Omental fat pad (tissue), 4 donors: Measurements from ENCODE around the gene SCAI. TPM values are rescaled to one million over a fixed set of nuclear protein-coding genes. Genes with fewer than 3 reads are reported as not detected.

Experiments used
- ATAC-seq: fragments of 150-250 bp; one replicate; pipeline ENCODE4 v1.9.1; 2016; ENCODE audit warnings: mild to moderate bottlenecking, moderate library complexity; ENCODE audit not compliant: low FRiP score
- DNase-seq: peaks from one replicate; pipeline ENCODE4 v3.0.0-alpha.2; 2019; ENCODE audit warnings: low spot score
- total RNA-seq, 4 donors: library from RNA; depleted of rRNA; stranded (reverse); fragments of >200 nt; gene quantifications; one replicate each; pipeline ENCODE4 v1.1.0, GENCODE V29; 2016
- TF ChIP-seq, protein P1 (sequence below), 3 donors: fragments of 450-650 bp; IDR thresholded peaks; one replicate each; pipeline ENCODE4 v1.5.1; 2016 to 2017; ENCODE audit warnings: antibody characterized with exemption in 3 of 3, mild to moderate bottlenecking in 3 of 3, moderate library complexity in 2 of 3

SCAI gene
- total RNA-seq, 4 donors from 2014 or later, result 4.0 to 9.1 (median 6.6) TPM

DNA sequence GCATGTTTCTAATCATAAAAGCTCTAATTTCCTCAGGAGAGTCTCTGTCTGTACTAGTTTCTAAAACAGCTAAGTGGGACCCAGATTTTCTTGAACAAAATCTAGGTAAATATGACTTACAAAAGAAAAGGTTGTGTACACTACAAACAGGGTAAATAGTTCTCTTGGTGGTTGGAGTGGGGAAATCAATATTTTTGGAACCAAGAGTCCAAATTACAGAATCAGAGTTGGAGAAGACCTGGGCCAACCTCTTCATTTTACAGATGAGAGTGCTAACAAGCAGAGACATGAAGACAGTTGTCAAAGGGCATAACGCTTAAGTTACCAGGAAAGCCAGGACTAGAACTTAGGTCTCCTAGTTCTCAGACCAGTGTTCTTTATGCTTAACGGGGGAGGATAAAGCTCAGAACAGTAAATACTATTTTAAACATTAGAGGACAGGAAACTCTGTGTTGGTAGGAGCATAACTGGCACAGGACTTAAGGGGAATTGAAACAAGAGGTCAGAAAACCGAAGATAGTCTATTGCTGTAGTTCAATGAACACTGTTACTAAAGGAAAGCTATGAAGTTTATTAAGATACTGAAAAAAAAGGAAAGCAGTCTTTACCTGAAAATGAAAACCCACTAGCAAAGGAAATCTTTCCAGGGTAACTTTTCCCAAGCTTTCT lies 193.1 kb downstream of the SCAI start:
- DNase-seq, result no peak
- no peak for ATAC-seq
- TF ChIP-seq, protein P1, sequence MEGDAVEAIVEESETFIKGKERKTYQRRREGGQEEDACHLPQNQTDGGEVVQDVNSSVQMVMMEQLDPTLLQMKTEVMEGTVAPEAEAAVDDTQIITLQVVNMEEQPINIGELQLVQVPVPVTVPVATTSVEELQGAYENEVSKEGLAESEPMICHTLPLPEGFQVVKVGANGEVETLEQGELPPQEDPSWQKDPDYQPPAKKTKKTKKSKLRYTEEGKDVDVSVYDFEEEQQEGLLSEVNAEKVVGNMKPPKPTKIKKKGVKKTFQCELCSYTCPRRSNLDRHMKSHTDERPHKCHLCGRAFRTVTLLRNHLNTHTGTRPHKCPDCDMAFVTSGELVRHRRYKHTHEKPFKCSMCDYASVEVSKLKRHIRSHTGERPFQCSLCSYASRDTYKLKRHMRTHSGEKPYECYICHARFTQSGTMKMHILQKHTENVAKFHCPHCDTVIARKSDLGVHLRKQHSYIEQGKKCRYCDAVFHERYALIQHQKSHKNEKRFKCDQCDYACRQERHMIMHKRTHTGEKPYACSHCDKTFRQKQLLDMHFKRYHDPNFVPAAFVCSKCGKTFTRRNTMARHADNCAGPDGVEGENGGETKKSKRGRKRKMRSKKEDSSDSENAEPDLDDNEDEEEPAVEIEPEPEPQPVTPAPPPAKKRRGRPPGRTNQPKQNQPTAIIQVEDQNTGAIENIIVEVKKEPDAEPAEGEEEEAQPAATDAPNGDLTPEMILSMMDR (IDR thresholded peaks at IDR 0.05), result no peak

DNA sequence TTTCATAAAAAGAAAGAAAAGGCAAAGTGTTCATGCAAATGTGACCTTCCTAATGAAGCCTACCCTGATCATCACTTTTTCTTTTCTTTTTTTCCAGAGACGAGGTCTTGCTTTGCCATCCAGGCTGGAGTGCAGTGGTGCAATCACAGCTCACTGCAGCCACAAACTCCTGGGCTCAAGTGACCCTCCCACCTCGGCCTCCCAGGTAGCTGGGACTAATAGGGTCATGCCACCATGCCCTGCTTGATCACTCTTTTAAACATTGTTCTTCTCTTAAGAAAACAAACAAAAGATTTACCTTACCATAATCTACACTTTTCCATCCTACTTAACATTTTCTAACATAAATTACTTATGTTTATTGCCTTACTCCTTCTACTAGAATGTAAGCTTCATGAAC lies 193.9 kb downstream of the SCAI start:
- ATAC-seq (no peak), DNase-seq (no peak)
- TF ChIP-seq, protein P1 (IDR thresholded peaks at IDR 0.05), result no peak

DNA sequence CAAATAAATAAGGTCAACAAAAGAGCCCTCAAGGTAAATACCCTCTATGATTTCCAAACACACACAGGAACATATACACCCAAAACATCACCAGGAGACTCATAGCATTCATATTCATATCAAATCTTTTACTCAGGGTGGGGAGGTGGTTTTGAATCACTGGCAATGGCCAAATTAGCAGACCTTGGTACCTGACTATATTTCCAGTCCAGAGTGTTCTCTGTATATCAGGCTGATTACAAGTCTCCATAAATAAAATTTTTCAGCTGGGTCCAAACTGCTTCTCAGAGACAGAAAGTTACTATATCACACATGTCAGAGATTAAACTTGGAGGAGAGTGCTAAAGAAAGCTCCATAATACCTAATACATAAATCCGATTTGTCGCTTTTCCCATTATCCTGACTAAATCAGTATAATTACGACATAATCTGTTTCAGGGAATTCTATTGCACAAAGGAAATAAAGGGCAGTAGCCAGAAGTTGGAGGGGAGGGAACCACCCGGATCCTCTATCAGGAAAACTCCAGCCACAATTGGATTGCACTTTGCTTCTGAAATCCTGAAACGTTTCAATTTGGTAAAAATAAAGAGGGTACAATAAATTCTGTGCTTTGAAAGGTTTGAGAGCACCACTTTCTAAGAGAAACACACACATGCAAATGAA lies 195.5 kb downstream of the SCAI start:
- ATAC-seq (no peak), DNase-seq (no peak)
- TF ChIP-seq, protein P1 (IDR thresholded peaks at IDR 0.05), result no peak

DNA sequence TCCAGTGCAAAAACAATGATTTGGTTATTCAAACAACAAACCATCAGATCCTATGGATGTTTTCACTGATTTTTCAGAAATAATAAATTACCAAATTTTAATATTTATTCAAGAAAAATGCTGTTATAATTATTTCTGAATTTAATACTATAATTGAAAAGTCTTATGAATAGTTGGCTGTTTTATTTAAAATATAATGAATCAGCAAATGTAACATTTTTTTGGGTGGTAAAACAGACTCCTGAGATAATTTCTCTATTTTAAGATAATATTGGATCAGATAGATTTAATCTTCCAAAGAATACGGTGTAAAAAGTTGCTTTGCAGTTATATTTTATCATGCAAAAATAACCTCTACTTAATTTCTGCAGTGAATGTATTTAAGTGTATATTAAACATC lies 197.2 kb downstream of the SCAI start:
- TF ChIP-seq, protein P1 (IDR thresholded peaks at IDR 0.05), result no peak
- no peak for ATAC-seq
- no peak for DNase-seq

DNA sequence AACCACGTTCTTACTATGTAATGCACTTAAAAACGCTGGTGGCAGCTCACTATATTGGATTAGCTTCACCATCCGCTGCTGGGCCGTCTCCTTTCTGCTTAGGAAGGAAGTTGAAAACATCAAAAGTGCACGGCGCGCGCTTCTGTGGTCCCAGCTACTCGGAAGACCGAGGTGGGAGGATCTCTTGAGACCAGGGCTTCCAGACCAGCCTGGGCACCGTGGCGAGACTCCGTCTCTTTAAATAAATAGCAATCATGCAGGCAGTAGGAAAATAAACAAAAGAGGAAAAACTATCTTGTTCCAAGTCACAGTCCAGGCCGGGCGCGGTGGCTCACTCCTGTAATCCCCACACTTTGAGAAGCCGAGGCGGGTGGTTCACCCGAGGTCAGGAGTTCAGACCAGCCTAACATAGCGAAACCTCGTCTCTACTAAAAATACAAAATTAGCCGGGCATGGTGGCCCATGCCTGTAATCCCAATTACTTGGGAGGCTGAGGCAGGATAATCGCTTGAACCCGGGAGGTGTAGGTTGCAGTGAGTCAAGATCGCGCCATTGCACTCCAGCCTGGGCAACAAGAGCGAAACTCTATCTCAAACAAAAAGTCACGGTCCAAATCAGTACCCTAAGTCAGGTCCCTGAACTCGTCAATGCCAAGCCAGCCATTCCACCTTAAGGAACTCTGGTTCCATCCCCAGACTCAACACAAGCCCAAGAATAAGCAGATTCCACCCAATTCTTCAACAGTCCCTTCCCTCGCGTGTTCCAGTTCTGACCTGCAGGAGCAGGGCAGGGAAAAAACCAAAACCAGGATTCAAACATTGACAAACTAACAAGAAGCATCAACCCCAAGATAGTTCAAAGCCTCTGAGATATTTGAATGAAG lies 201.4 kb downstream of the SCAI start:
- DNase-seq (no peak), ATAC-seq (peak; percentile 16)
- TF ChIP-seq, protein P1 (IDR thresholded peaks at IDR 0.05), result no peak

DNA sequence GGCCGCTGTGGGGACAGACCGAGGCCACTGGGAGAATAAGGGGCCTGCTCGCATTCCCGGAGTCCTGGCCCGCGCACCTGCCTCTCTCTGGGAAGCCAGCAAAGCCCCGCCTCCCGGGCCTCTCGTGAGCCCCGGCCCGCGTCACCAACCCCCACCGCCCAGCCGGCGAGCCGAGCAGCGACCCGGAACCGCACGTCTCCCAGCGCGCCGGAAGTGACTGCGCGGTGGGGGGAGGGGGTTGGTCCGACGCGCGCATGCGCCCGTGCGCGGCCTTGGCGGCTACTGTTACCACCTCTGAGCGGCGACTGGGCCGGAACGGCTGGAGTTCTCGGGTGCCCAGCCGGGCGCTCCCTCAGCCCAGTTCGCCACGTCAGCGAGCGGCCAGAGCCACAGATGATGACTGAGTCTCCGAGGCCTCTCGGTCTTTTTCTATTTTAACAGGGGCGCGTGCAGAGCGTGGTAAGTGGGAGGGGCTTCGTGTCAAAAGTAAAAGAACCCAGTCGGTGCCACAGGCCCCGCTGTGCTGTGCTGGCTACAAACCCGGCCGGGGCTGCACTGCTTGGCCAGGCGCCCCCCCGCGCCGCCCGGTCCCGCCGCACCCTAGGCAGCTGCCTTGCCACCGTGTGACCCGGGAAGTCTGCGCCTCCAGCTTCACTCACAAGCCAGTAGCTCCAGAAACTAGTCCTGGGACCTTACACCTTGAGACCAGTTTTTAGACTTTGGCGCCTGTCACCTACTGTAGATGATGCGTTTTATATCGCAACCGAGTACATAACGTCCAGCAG lies 202.2 kb downstream of the SCAI start, which contains the start of gene GOLGA1:
TSS of gene GOLGA1 (minus strand) at position 190 of the 785 bp plus-strand sequence. CDS start 2,372 bp downstream, outside the sequence.
- ATAC-seq (peak; percentile 99), DNase-seq (peak; percentile 83)
- TF ChIP-seq, protein P1 (IDR thresholded peaks at IDR 0.05), result no peak
